Measurements from ENCODE around the gene PKHD1.

PKHD1 gene

GRCh38 chr6:52106994-52107393 is 19.6 kb upstream of the PKHD1 start:
- DNase-seq (ENCODE audit: low read depth) = no peak

GRCh38 chr6:52104979-52105378 is 17.6 kb upstream of the PKHD1 start:
- DNase-seq (ENCODE audit: low read depth) = no peak

- DNase-seq (ENCODE audit: low read depth) = no peak
These were observed 16.2 kb upstream of the PKHD1 start for GRCh38 chr6:52103623-52104022.

GRCh38 chr6:52102405-52102804 is 15.0 kb upstream of the PKHD1 start:
- DNase-seq (ENCODE audit: low read depth) = no peak

DNA sequence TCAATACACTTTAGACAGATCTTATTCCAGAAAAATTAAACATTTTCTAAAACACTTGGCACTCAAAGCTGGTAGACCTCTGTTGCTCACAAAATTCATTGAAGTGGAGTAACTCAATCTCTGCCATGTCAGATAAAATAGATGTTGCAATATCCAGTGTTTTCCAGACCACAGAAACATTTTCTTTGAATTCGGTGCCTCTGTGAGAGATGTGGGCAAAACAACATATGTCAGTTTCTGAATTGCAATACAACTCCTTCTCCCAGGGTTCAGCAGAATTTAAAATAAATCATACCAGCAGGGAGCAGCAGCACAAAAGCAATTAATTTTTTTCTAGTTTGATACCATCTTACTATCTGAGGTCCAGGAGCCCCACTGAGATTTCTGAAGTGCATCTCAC is 11.3 kb upstream of the PKHD1 start:
- no peak for DNase-seq (ENCODE audit: low read depth)

GRCh38 chr6:52089758-52090348 is 2.4 kb upstream of the PKHD1 start:
- no peak for DNase-seq (ENCODE audit: low read depth)

GRCh38 chr6:52086741-52087140 is 672 bp downstream of the PKHD1 start:
- no peak for DNase-seq (ENCODE audit: low read depth)

GRCh38 chr6:52081237-52081636 is 6.2 kb downstream of the PKHD1 start:
- no peak for DNase-seq (ENCODE audit: low read depth)

GRCh38 chr6:52077961-52078625 is 9.3 kb downstream of the PKHD1 start:
- no peak for DNase-seq (ENCODE audit: low read depth)

GRCh38 chr6:52077180-52077884 is 10.1 kb downstream of the PKHD1 start:
- DNase-seq (ENCODE audit: low read depth) = no peak

GRCh38 chr6:52076791-52077179 is 10.6 kb downstream of the PKHD1 start:
- no peak for DNase-seq (ENCODE audit: low read depth)

DNA sequence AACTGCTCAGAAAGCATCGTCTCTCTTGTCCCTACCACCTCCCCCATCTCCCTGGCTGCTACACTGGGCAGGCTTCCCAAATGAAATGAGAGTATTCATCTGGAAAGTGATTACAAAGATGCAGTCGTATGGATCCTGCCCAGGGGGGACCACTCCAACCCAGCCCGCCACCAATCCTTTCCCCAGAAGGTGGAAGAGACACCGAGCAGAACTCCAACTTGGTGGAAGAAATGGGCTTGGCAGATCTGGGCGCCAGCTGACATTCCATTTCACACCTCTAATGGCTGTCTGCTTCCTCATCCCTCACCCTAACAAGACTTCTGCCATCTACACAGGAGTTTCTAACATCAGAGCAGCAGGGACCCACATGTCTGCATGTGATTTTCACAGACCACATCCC is 12.7 kb downstream of the PKHD1 start:
- no peak for DNase-seq (ENCODE audit: low read depth)

GRCh38 chr6:52074155-52074554 is 13.3 kb downstream of the PKHD1 start:
- DNase-seq (ENCODE audit: low read depth) = no peak

- peak; percentile 18 for DNase-seq (ENCODE audit: low read depth)
These were observed 21.8 kb downstream of the PKHD1 start for GRCh38 chr6:52065621-52066020.

GRCh38 chr6:52063584-52064344 is 23.6 kb downstream of the PKHD1 start:
- DNase-seq (ENCODE audit: low read depth) = peak; percentile 15

DNA sequence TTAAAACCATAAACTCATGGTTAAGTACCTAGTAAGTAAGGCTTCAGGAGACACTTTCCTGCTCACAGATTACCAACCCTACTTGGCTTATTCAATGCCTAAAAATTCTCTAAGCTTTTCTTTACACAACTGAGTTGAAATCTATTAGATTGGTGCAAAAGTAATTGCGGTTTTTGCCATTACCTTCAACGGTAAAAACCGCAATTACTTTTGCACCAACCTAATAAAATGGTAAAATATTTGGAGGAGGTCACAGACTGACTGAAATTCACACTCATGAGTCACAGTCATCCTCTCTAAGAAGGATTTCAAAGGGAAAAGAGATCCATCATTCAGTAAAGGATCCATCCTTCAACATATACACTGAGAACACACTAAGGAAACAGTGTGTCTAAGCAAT is 25.9 kb downstream of the PKHD1 start:
- DNase-seq (ENCODE audit: low read depth) = no peak

DNA sequence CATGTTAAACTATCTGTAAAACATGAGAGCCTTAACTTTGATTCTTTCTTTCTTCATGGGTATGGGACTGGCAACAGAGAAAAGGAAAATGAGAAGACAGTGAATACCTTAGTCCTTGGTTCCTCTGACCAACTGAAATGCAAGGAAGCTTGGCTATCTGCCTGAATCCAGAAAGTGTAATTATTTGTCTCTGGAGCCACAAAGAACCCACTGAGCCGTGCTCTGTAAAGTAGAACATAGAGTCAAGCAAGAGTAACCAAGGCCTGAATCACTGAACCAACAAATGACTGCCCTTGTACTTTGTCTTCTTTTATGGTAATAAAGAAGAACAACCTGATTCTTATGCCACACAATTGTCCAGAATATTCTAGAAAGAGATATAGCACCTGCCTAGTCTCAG is 27.6 kb downstream of the PKHD1 start:
- no peak for DNase-seq (ENCODE audit: low read depth)

GRCh38 chr6:52055451-52055850 is 32.0 kb downstream of the PKHD1 start:
- DNase-seq (ENCODE audit: low read depth) = no peak

DNA sequence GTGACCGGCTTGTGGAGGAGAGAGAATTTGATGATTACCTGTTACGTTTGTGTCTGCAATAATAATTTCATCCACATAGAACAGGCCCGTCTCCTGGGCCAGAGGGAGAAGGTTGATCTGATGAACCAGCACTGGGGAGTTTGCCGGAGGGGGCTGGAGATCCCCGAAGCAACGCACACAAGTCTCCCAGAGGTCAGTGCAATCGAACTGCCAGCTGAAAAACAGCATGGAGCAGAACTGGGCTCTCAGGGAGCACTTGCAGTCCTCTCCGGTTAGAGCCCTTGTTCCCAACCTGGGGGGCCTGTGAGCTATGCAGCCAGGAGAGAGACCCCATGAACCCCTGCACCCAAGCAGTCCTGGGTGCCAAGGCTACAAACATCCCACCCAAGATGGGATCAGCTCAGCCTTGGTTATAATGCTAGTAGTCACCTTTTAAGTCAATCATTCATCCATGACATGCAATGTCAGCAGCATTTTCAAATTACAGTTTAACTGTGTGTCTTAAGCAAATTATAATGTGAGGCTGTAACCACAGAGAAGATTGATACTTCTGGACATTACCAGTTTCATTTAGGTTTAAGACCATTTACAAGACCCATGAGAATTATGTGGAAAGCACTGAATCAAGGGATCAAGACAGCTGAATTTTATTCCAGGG is 34.2 kb downstream of the PKHD1 start:
- DNase-seq (ENCODE audit: low read depth) = no peak

- DNase-seq (ENCODE audit: low read depth) = no peak
These were observed 37.4 kb downstream of the PKHD1 start for GRCh38 chr6:52050051-52050405.

GRCh38 chr6:52049252-52050050 is 38.0 kb downstream of the PKHD1 start:
- DNase-seq (ENCODE audit: low read depth) = peak; percentile 16

- no peak for DNase-seq (ENCODE audit: low read depth)
These were observed 41.0 kb downstream of the PKHD1 start for GRCh38 chr6:52046456-52046855.

Data from HS-5 (cell line).